Measurements from ENCODE around the gene RUNX1. TPM values are rescaled to one million over a fixed set of nuclear protein-coding genes. Genes with fewer than 3 reads are reported as not detected.

Gene RUNX1
- total and polyA plus RNA-seq, 10 donors, result 4.8 to 70.0 (median 43.6) TPM

GRCh38 chr21:34885125-34885524 is 164.0 kb downstream of the RUNX1 start:
- peaks cover 0 to 8% (median 2%) of the 10 kb centered on the region in 6 donors for H3K36me3 ChIP-seq
- no peak for DNase-seq
- WGBS, 5 donors, result 32 to 51% (median 40%) methylated on average over 6 of the region's 6 CpGs
- peak overlapping the region in 6 of 8 donors; percentile 94 to 98 (median 96) for H3K27ac ChIP-seq
- peaks cover 0 to 36% (median 6%) of the 10 kb centered on the region in 7 donors for H3K27me3 ChIP-seq (replicated peaks in 1 of 7)
- TF ChIP-seq, protein P1, sequence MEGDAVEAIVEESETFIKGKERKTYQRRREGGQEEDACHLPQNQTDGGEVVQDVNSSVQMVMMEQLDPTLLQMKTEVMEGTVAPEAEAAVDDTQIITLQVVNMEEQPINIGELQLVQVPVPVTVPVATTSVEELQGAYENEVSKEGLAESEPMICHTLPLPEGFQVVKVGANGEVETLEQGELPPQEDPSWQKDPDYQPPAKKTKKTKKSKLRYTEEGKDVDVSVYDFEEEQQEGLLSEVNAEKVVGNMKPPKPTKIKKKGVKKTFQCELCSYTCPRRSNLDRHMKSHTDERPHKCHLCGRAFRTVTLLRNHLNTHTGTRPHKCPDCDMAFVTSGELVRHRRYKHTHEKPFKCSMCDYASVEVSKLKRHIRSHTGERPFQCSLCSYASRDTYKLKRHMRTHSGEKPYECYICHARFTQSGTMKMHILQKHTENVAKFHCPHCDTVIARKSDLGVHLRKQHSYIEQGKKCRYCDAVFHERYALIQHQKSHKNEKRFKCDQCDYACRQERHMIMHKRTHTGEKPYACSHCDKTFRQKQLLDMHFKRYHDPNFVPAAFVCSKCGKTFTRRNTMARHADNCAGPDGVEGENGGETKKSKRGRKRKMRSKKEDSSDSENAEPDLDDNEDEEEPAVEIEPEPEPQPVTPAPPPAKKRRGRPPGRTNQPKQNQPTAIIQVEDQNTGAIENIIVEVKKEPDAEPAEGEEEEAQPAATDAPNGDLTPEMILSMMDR (IDR thresholded peaks at IDR 0.05 in 8 of 11, conservative IDR thresholded peaks at IDR 0.05 in 3 of 11), result no peak
- TF ChIP-seq POLR2AphosphoS5 (IDR thresholded peaks at IDR 0.05) (no peak), POLR2A (IDR thresholded peaks at IDR 0.05) (no peak)
- H3K4me1 ChIP-seq, result peaks cover 21 to 90% (median 64%) of the 10 kb centered on the region in 6 donors
- intact Hi-C loops (cut with DNase I; ENCODE audit: low total_unique reads), result loop anchor here (5.0 kb wide), 1 partner anchor 167 kb away; no protein-coding TSS in a partner anchor
- H3K9me3 ChIP-seq, result no peaks in the 10 kb centered on the region
- peak overlapping the region in 6 of 8 donors; percentile 73 to 96 (median 91) for H3K4me3 ChIP-seq

DNA sequence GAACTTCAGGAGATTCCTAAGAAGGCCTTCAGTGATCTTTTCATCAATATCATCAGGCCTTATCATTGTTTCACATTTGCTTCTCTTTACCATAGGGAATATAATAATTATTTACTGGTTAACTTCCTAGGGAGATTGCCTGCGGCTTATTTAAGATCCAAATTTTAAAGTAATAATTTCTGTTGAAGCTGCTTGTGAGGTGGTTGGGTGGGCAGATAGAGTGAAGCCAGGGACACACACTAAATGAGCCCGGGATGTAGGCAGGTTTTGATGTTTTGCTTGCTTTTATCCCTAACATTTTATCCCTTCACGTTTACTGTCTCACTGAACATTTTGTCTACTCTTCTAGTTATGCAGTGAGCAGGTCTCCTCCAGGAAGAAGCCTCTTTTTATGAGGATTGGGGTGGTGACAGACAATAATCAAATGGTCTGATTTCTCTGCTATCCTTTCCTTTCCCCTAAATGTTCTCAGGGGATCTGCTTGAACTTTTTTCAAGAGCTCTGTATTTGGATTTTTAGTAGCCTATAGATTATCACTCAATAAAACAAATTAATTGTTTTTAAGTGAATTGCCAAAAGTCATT is 164.7 kb downstream of the RUNX1 start:
- peaks cover 0 to 15% (median 6%) of the 10 kb centered on the region in 6 donors for H3K36me3 ChIP-seq
- intact Hi-C loops (cut with DNase I; ENCODE audit: low total_unique reads), result no loop called here
- WGBS, 5 donors, result 56 to 64% (median 62%) methylated on average over 3 of the region's 3 CpGs
- H3K27ac ChIP-seq, result peak overlapping the region in 7 of 8 donors; percentile 48 to 98 (median 95)
- H3K27me3 ChIP-seq (replicated peaks in 1 of 7), result peaks cover 0 to 34% (median 6%) of the 10 kb centered on the region in 7 donors
- DNase-seq, result no peak
- H3K4me1 ChIP-seq, result peaks cover 20 to 88% (median 62%) of the 10 kb centered on the region in 6 donors
- no peaks in the 10 kb centered on the region for H3K9me3 ChIP-seq
- H3K4me3 ChIP-seq, result peak overlapping the region in 5 of 8 donors; percentile 73 to 96 (median 92)
- TF ChIP-seq POLR2A (IDR thresholded peaks at IDR 0.05) (no peak), POLR2AphosphoS5 (IDR thresholded peaks at IDR 0.05) (no peak)
- TF ChIP-seq, protein P1 (IDR thresholded peaks at IDR 0.05 in 8 of 11, conservative IDR thresholded peaks at IDR 0.05 in 3 of 11), result no peak

DNA sequence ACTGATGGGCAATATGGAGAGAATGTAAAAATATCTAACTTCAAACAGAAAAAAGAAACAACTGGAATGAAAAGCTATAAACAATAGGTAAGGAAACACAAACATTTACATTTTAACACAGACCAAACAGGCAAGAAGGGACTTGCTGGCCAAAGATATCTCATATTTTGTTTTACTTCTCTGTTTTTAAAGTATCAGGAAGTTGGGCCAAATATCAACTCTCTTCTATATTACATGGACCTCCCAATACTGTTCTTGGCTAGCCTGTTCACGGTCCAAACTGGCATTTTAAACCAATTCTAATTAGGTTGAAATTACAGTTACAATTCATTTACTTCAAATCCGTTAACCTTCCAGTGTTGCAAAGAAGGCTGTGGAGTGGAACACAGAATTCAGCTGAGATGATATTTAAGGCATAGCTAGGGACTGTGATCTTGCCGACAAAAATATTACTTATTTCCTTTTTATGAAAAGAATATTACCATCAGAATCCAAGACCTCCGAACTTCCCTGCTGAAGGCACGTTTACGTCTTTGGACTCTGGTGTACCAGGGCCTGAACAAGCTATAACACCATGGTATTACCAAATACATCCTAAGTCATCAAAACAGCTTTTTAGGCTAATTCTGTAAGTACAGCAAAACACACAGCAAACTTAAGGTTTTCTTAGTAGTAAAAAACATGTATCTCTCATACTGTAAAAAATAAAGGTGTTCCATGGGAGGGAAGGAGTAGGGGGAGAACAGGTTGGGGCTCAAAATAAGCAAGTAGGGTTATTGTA is 165.4 kb downstream of the RUNX1 start:
- DNase-seq, result no peak
- Histone ChIP-seq H3K27me3 (replicated peaks in 1 of 7) (peaks cover 0 to 34% (median 6%) of the 10 kb centered on the region in 7 donors), H3K9me3 (no peaks in the 10 kb centered on the region), H3K4me3 (peak overlapping the region in 5 of 8 donors; percentile 1 to 90 (median 6)), H3K36me3 (peaks cover 0 to 21% (median 6%) of the 10 kb centered on the region in 6 donors), H3K4me1 (peaks cover 20 to 88% (median 62%) of the 10 kb centered on the region in 6 donors), H3K27ac (peak overlapping the region in 7 of 8 donors; percentile 48 to 98 (median 94))
- intact Hi-C loops (cut with DNase I; ENCODE audit: low total_unique reads), result no loop called here
- WGBS, 5 donors, result 45 to 56% (median 50%) methylated on average over 6 of the region's 6 CpGs
- no peak for TF ChIP-seq POLR2A (IDR thresholded peaks at IDR 0.05)
- peak in 1 of 3 donors; percentile 17 for TF ChIP-seq POLR2AphosphoS5 (IDR thresholded peaks at IDR 0.05)

GRCh38 chr21:34882719-34883131 is 166.4 kb downstream of the RUNX1 start:
- DNase-seq, result no peak
- TF ChIP-seq POLR2A (IDR thresholded peaks at IDR 0.05), result no peak
- TF ChIP-seq, protein P1 (IDR thresholded peaks at IDR 0.05 in 8 of 11, conservative IDR thresholded peaks at IDR 0.05 in 3 of 11), result no peak
- TF ChIP-seq POLR2AphosphoS5 (IDR thresholded peaks at IDR 0.05), result peak in 1 of 3 donors; percentile 42
- peak overlapping the region in 7 of 8 donors; percentile 48 to 98 (median 94) for H3K27ac ChIP-seq
- H3K27me3 ChIP-seq (replicated peaks in 1 of 7), result peaks cover 0 to 34% (median 6%) of the 10 kb centered on the region in 7 donors
- peaks cover 20 to 80% (median 56%) of the 10 kb centered on the region in 6 donors for H3K4me1 ChIP-seq
- no peaks in the 10 kb centered on the region for H3K9me3 ChIP-seq
- H3K4me3 ChIP-seq, result peak overlapping the region in 2 of 8 donors; percentile 6 to 90
- 23 to 31% (median 25%) methylated on average over 2 of the region's 2 CpGs for WGBS, 5 donors
- peaks cover 0 to 31% (median 8%) of the 10 kb centered on the region in 6 donors for H3K36me3 ChIP-seq
- intact Hi-C loops (cut with DNase I; ENCODE audit: low total_unique reads), result no loop called here

Data from spleen (tissue), 11 donors.